BE2C (cell line): Measurements from ENCODE around the gene PTPRN2.

Experiments
- DNase-seq: peaks from one replicate; pipeline ENCODE4 v3.0.0-alpha.2; 2020
- H3K27me3 ChIP-seq: fragments of 250-450 bp; sonication (Bioruptor Pico); 2 replicates; pipeline ENCODE4 v1.5.1; 2020; ENCODE audit warnings: mild to moderate bottlenecking
- H3K36me3 ChIP-seq: fragments of 250-450 bp; sonication (Bioruptor Pico); 2 replicates; pipeline ENCODE4 v1.5.1; 2020; ENCODE audit warnings: mild to moderate bottlenecking
- H3K4me1 ChIP-seq: fragments of 250-450 bp; sonication (Bioruptor Pico); 2 replicates; pipeline ENCODE4 v1.5.1; 2020
- H3K4me3 ChIP-seq: 2 replicates; pipeline ENCODE4 v1.5.1; 2011; ENCODE audit warnings: low read depth, low read length
- H3K9me3 ChIP-seq: fragments of 250-450 bp; sonication (Bioruptor Pico); 2 replicates; pipeline ENCODE4 v1.5.1; 2020
- TF ChIP-seq, protein P1 (sequence below): IDR thresholded peaks from 2 replicates; pipeline ENCODE4 v1.5.1; 2012; ENCODE audit warnings: mild to moderate bottlenecking, low read depth, low read length

The PTPRN2 gene

GRCh38 chr7:157901166-157901565 is 686.5 kb downstream of the PTPRN2 start:
- Histone ChIP-seq H3K27me3 (no peaks in the 10 kb centered on the region), H3K36me3 (no peaks in the 10 kb centered on the region), H3K4me1 (no peaks in the 10 kb centered on the region), H3K9me3 (no peaks in the 10 kb centered on the region), H3K4me3 (no peak overlapping the region)
- no peak for DNase-seq
- TF ChIP-seq, protein P1, sequence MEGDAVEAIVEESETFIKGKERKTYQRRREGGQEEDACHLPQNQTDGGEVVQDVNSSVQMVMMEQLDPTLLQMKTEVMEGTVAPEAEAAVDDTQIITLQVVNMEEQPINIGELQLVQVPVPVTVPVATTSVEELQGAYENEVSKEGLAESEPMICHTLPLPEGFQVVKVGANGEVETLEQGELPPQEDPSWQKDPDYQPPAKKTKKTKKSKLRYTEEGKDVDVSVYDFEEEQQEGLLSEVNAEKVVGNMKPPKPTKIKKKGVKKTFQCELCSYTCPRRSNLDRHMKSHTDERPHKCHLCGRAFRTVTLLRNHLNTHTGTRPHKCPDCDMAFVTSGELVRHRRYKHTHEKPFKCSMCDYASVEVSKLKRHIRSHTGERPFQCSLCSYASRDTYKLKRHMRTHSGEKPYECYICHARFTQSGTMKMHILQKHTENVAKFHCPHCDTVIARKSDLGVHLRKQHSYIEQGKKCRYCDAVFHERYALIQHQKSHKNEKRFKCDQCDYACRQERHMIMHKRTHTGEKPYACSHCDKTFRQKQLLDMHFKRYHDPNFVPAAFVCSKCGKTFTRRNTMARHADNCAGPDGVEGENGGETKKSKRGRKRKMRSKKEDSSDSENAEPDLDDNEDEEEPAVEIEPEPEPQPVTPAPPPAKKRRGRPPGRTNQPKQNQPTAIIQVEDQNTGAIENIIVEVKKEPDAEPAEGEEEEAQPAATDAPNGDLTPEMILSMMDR: no peak

- no peaks in the 10 kb centered on the region for H3K9me3 ChIP-seq
- no peak for DNase-seq
- TF ChIP-seq, protein P1: no peak
- H3K4me1 ChIP-seq: no peaks in the 10 kb centered on the region
- no peaks in the 10 kb centered on the region for H3K27me3 ChIP-seq
- H3K36me3 ChIP-seq: no peaks in the 10 kb centered on the region
- H3K4me3 ChIP-seq: no peak overlapping the region
These were observed 687.1 kb downstream of the PTPRN2 start for GRCh38 chr7:157900556-157900955.

DNA sequence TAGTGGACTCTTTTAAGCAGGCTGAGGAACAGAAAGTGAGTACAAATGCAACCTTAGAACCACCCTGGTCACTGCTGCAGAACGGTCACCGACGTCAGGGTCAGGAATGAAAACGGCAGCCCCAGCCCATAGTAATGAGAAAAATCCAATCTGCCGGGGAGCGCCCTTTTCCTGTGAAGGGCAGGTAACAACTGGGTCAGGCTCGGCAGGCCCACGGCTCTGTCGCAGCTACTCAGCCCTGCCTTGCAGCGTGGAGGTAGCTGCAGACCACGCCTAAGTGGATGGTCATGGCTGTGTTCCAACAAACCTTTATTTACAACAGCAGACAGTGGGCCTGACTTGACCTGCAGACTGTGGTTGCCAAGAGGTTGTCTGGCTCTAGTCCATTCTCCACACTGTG is 687.6 kb downstream of the PTPRN2 start:
- H3K27me3 ChIP-seq: no peaks in the 10 kb centered on the region
- no peaks in the 10 kb centered on the region for H3K9me3 ChIP-seq
- H3K36me3 ChIP-seq: no peaks in the 10 kb centered on the region
- no peak overlapping the region for H3K4me3 ChIP-seq
- H3K4me1 ChIP-seq: no peaks in the 10 kb centered on the region
- no peak for DNase-seq
- TF ChIP-seq, protein P1: no peak

- DNase-seq: no peak
- Histone ChIP-seq H3K27me3 (no peaks in the 10 kb centered on the region), H3K4me1 (no peaks in the 10 kb centered on the region), H3K9me3 (no peaks in the 10 kb centered on the region), H3K4me3 (no peak overlapping the region), H3K36me3 (no peaks in the 10 kb centered on the region)
- TF ChIP-seq, protein P1: no peak
These were observed 688.7 kb downstream of the PTPRN2 start for GRCh38 chr7:157898802-157899505.

DNA sequence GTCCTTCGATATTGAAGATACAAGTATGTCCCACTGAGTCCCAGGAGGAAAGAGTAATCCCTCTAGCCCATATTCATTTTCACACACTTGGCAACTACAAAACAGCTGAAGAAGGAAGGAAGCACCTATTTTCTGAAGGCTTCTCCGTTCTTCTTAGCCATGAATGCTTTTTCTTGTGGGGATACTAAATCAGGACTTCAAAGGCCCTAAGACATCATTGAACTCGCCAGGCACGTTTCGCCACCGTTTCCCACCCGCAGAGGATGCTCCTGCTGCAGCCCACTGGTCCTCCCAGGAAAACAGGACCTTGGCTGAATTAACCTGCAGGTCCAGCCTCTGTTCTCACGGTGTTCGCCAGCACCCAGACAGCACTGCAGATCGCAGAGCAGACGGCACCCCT is 689.4 kb downstream of the PTPRN2 start:
- no peaks in the 10 kb centered on the region for H3K36me3 ChIP-seq
- TF ChIP-seq, protein P1: no peak
- H3K9me3 ChIP-seq: no peaks in the 10 kb centered on the region

GRCh38 chr7:157897681-157898080 is 689.9 kb downstream of the PTPRN2 start:
- Histone ChIP-seq H3K27me3 (no peaks in the 10 kb centered on the region), H3K4me3 (no peak overlapping the region), H3K36me3 (no peaks in the 10 kb centered on the region), H3K9me3 (no peaks in the 10 kb centered on the region), H3K4me1 (no peaks in the 10 kb centered on the region)
- TF ChIP-seq, protein P1: no peak
- DNase-seq: no peak

More for the DNA sequence above, 689.4 kb downstream of the PTPRN2 start:
- DNase-seq: no peak
- Histone ChIP-seq H3K27me3 (no peaks in the 10 kb centered on the region), H3K4me1 (no peaks in the 10 kb centered on the region), H3K4me3 (no peak overlapping the region)
